ENCODE measurements around the gene STAB1.

Gene STAB1

GRCh38 chr3:52546111-52546901, 51.2 kb downstream of the STAB1 start:
- DNase-seq (ENCODE audit: low spot score), result no peak
- Histone ChIP-seq H3K27ac (no peak overlapping the region), H3K4me3 (no peak overlapping the region)
- no peak for TF ChIP-seq CTCF (IDR thresholded peaks at IDR 0.05)

DNA sequence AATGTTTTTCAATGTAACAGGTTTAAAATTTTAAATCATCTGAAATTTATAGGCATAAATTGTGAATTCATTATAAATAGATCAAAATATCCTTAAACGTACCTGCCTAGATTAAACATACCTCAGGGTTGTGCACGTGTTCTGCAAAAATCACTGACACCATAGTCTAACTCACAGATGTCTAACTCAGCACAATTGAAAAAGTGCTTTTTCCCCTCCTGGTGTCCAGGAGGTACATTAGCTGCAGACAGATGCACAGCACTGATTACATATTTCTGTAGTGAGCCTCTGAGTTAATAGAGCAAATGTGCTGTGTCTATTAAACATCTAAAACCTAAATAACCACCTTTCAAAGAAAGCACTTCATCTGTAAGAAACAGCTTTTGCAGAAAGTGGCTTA, 52.0 kb downstream of the STAB1 start:
- no peak for DNase-seq (ENCODE audit: low spot score)

DNA sequence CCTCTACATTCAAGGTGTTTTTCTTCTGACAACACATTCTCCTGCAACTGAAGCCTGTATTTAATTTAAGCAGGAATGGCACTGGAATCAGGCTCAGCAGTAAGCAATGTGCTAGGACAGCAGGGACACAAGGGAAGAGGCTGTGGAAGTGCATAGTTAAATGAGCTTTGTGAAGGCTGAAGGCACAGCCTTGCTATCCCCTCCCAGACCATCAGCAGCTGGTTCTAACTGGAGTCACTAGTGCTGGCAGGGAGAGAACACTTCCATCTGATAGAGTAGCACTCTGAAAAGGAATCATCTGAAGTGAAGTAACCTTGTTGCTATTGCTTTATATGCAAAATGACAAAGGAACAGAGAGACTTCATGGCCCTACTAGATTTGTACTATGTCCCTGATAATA, 56.0 kb downstream of the STAB1 start:
- no peak for DNase-seq (ENCODE audit: low spot score)
- Histone ChIP-seq H3K27ac (no peak overlapping the region), H3K4me3 (no peak overlapping the region)
- no peak for TF ChIP-seq CTCF (IDR thresholded peaks at IDR 0.05)

More for the DNA sequence above, 52.0 kb downstream of the STAB1 start:
- H3K4me3 ChIP-seq, result no peak overlapping the region
- no peak overlapping the region for H3K27ac ChIP-seq
- no peak for TF ChIP-seq CTCF (IDR thresholded peaks at IDR 0.05)

GRCh38 chr3:52552089-52552488, 57.0 kb downstream of the STAB1 start:
- no peak overlapping the region for H3K27ac ChIP-seq
- TF ChIP-seq CTCF (IDR thresholded peaks at IDR 0.05), result no peak
- DNase-seq (ENCODE audit: low spot score), result no peak
- no peak overlapping the region for H3K4me3 ChIP-seq

GRCh38 chr3:52554026-52554755, 59.1 kb downstream of the STAB1 start:
- no peak for DNase-seq (ENCODE audit: low spot score)
- Histone ChIP-seq H3K27ac (no peak overlapping the region), H3K4me3 (no peak overlapping the region)
- no peak for TF ChIP-seq CTCF (IDR thresholded peaks at IDR 0.05)

DNA sequence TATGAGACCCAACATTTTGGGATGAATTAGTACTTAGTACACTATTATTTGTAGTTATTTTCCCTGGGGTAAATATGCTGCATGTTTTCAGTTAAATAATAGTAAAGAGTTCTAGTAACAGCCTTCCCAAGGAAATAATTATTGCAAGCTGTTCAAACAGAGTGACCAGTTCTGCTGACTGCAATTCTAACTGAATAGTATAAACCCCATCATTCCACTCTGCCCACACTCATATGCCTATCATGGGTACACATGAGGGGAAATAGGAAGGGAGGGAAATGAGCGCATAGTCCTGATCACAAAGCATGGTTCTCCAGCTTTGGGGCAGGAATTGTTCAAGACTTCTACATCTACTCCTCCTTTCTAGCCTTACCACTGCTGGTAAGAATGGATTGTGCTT, 59.9 kb downstream of the STAB1 start:
- no peak overlapping the region for H3K27ac ChIP-seq
- TF ChIP-seq CTCF (IDR thresholded peaks at IDR 0.05), result no peak

More for the DNA sequence above, 59.9 kb downstream of the STAB1 start:
- no peak overlapping the region for H3K4me3 ChIP-seq
- no peak for DNase-seq (ENCODE audit: low spot score)

All from coronary artery (tissue), 2 donors.